RWPE1 (cell line): Measurements from ENCODE around the gene SCYL3.
"Not testable (repeated sequence)": the region's sequence is repeated elsewhere in the genome, so short reads cannot be mapped to it uniquely, and the experiment has no call there.

ENCODE experiments used
- CTCF ChIA-PET: fragments of 350-600 bp; sonication (Branson Sonifier 250); formaldehyde crosslinking; extraction: SDS; loops from one replicate; lab custom pipeline; 2021; lab: Yijun Ruan, JAX
- POLR2A ChIA-PET: fragments of 400-600 bp; formaldehyde crosslinking; extraction: SDS; loops from one replicate; lab custom pipeline; 2020; ENCODE audit warnings: antibody characterized with exemption; ENCODE audit not compliant: low non-redundant PET; lab: Yijun Ruan, JAX
- DNase-seq: peaks from one replicate; pipeline ENCODE4 v3.0.0; 2012; ENCODE audit warnings: low spot score
- H3K27ac ChIP-seq: fragments of 450-650 bp; 2 replicates; pipeline ENCODE4 v1.5.1; 2017
- CTCF ChIP-seq: fragments of 450-650 bp; conservative IDR thresholded peaks from 2 replicates; pipeline ENCODE4 v1.5.1; 2017; ENCODE audit warnings: low read depth, mild to moderate bottlenecking

Gene SCYL3

GRCh38 chr1:169874229-169874628, 19.5 kb downstream of the SCYL3 start:
- no peak overlapping the region for H3K27ac ChIP-seq
- ChIA-PET POLR2A (no interaction called here), CTCF (no interaction called here)
- DNase-seq: no peak
- TF ChIP-seq CTCF: no peak

GRCh38 chr1:169873582-169874199, 20.0 kb downstream of the SCYL3 start:
- POLR2A ChIA-PET: no interaction called here
- H3K27ac ChIP-seq: no peak overlapping the region
- no peak for DNase-seq
- TF ChIP-seq CTCF: no peak
- CTCF ChIA-PET: no interaction called here

GRCh38 chr1:169872906-169873305, 20.8 kb downstream of the SCYL3 start:
- H3K27ac ChIP-seq: no peak overlapping the region
- TF ChIP-seq CTCF: no peak
- DNase-seq: no peak
- ChIA-PET POLR2A (no interaction called here), CTCF (no interaction called here)

GRCh38 chr1:169871988-169872387, 21.7 kb downstream of the SCYL3 start:
- CTCF ChIA-PET: interaction anchor here (0.7 kb wide), 1 partner anchor 280 kb away, joined by 3 read pairs; no protein-coding TSS in a partner anchor
- POLR2A ChIA-PET, H3K27ac ChIP-seq, DNase-seq: not testable (repeated sequence)

GRCh38 chr1:169869426-169869825, 24.3 kb downstream of the SCYL3 start:
- no peak overlapping the region for H3K27ac ChIP-seq
- POLR2A ChIA-PET: no interaction called here
- no peak for TF ChIP-seq CTCF
- CTCF ChIA-PET: interaction anchor here (1.2 kb wide), 1 partner anchor 16 kb away, joined by 3 read pairs; no protein-coding TSS in a partner anchor
- DNase-seq: no peak

- no peak overlapping the region for H3K27ac ChIP-seq
- POLR2A ChIA-PET: no interaction called here
- CTCF ChIA-PET: interaction anchor here (1.2 kb wide), 1 partner anchor 16 kb away, joined by 3 read pairs; no protein-coding TSS in a partner anchor
- no peak for TF ChIP-seq CTCF
- no peak for DNase-seq
These were observed 24.7 kb downstream of the SCYL3 start for GRCh38 chr1:169868978-169869377.

GRCh38 chr1:169867012-169867675, 26.6 kb downstream of the SCYL3 start:
- no peak for DNase-seq
- peak overlapping the region; percentile 50; the same call in 1 of the 2 replicates for H3K27ac ChIP-seq
- no peak for TF ChIP-seq CTCF
- CTCF ChIA-PET: no interaction called here
- POLR2A ChIA-PET: no interaction called here
